Smooth muscle cell (in vitro differentiated cells): ENCODE results near the gene BEND6. TPM values are rescaled to one million over a fixed set of nuclear protein-coding genes. Genes with fewer than 3 reads are reported as not detected.
"Not testable (repeated sequence)": the region's sequence is repeated elsewhere in the genome, so short reads cannot be mapped to it uniquely, and the experiment has no call there.

Source experiments
- DNase-seq: peaks from one replicate; lab custom pipeline; 2025; ENCODE audit not compliant: unreplicated experiment; lab: John Stamatoyannopoulos, UW
- H2AFZ ChIP-seq: fragments of 200-600 bp; sonication (generic); 2 replicates; pipeline ENCODE4 v1.6.0; 2016; ENCODE audit warnings: antibody characterized with exemption, low read depth, mild to moderate bottlenecking
- H3F3A ChIP-seq: fragments of 200-600 bp; sonication (generic); 2 replicates; pipeline ENCODE4 v1.6.0; 2017; ENCODE audit warnings: antibody characterized with exemption, low read depth
- H3K27ac ChIP-seq: fragments of 200-600 bp; sonication (generic); 2 replicates; pipeline ENCODE4 v1.5.1; 2016; ENCODE audit warnings: low read depth, mild to moderate bottlenecking
- H3K27me3 ChIP-seq: fragments of 200-600 bp; sonication (generic); 2 replicates; pipeline ENCODE4 v1.6.1; 2016; ENCODE audit warnings: low read depth, mild to moderate bottlenecking
- H3K36me3 ChIP-seq: fragments of 200-600 bp; sonication (generic); 2 replicates; pipeline ENCODE4 v1.5.1; 2016; ENCODE audit warnings: low read depth
- H3K4me1 ChIP-seq: fragments of 200-600 bp; sonication (generic); 2 replicates; pipeline ENCODE4 v1.5.1; 2016; ENCODE audit warnings: low read depth
- H3K4me2 ChIP-seq: fragments of 200-600 bp; sonication (generic); 2 replicates; pipeline ENCODE4 v1.6.0; 2016; ENCODE audit warnings: mild to moderate bottlenecking
- H3K4me3 ChIP-seq: fragments of 200-600 bp; sonication (generic); 2 replicates; pipeline ENCODE4 v1.5.1; 2016; ENCODE audit warnings: mild to moderate bottlenecking
- H3K79me2 ChIP-seq: fragments of 200-600 bp; sonication (generic); 2 replicates; pipeline ENCODE4 v1.6.0; 2016; ENCODE audit warnings: low read depth, mild to moderate bottlenecking
- H3K9ac ChIP-seq: fragments of 200-600 bp; sonication (generic); 2 replicates; pipeline ENCODE4 v1.6.0; 2016; ENCODE audit warnings: low read depth
- H3K9me3 ChIP-seq: fragments of 200-600 bp; sonication (generic); replicated peaks from 2 replicates; pipeline ENCODE4 v1.5.1; 2016; ENCODE audit warnings: low read depth
- H4K20me1 ChIP-seq: fragments of 200-600 bp; sonication (generic); 2 replicates; pipeline ENCODE4 v1.6.0; 2016; ENCODE audit warnings: low read depth
- WGBS: methylation state at CpG from one replicate; pipeline ENCODE4 v1.1.7; 2016; ENCODE audit warnings: low lambda C conversion rate; 5-methylcytosine and 5-hydroxymethylcytosine counted together
- polyA plus RNA-seq: library from polyadenylated mRNA; unstranded; fragments of >200 nt; fragmentation: Nextera tagmentation; extraction: Ambion mirVana; gene quantifications from 2 replicates; pipeline ENCODE4 v1.2.1, GENCODE V29; 2016
- total RNA-seq: library from RNA; depleted of rRNA; stranded (reverse); fragments of >200 nt; gene quantifications from 2 replicates; pipeline ENCODE4 v1.2.3, GENCODE V29; 2014
- TF ChIP-seq, protein P1 (sequence below): fragments of 200-600 bp; sonication (generic); IDR thresholded peaks from 2 replicates; pipeline ENCODE4 v1.5.1; 2017; ENCODE audit warnings: borderline replicate concordance, mild to moderate bottlenecking, antibody characterized with exemption; ENCODE audit not compliant: insufficient read depth, poor library complexity, severe bottlenecking

BEND6 gene
- total and polyA plus RNA-seq, 2 experiments from 2014 or later: 4.8 to 5.5 TPM

DNA sequence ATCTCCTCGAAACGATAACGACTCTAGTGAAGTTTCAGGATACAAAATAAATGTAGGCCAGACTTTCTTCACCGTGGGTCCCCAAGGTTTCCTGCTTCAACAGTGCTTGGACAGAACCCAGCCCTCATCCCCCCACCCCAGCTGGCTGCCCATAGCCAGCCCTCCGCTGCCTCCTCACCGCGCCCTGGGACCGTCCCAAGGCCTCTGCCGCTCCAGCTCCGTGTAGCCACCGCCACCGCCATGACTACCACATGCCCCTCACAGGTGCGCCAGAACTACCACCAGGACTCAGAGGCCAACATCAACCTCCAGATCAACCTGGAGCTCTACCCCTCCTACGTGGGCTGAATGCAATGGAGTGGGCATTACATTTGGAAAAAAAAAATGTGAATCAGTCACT is 49.4 kb downstream of the BEND6 start:
- H3K27me3 ChIP-seq: no peaks in the 10 kb centered on the region
- no peak overlapping the region for H3K27ac ChIP-seq
- H3F3A ChIP-seq: no peaks in the 10 kb centered on the region
- no peaks in the 10 kb centered on the region for H4K20me1 ChIP-seq
- DNase-seq: no peak
- no peak overlapping the region for H3K4me3 ChIP-seq
- no peaks in the 10 kb centered on the region for H3K36me3 ChIP-seq
- H2AFZ ChIP-seq: no peak overlapping the region
- H3K4me1 ChIP-seq: no peaks in the 10 kb centered on the region
- no peaks in the 10 kb centered on the region for H3K79me2 ChIP-seq
- H3K9ac ChIP-seq: no peak overlapping the region
- H3K4me2 ChIP-seq: no peak overlapping the region
- WGBS: over 99% methylated on average over 14 of the region's 14 CpGs
- H3K9me3 ChIP-seq: no peaks in the 10 kb centered on the region
- TF ChIP-seq, protein P1, sequence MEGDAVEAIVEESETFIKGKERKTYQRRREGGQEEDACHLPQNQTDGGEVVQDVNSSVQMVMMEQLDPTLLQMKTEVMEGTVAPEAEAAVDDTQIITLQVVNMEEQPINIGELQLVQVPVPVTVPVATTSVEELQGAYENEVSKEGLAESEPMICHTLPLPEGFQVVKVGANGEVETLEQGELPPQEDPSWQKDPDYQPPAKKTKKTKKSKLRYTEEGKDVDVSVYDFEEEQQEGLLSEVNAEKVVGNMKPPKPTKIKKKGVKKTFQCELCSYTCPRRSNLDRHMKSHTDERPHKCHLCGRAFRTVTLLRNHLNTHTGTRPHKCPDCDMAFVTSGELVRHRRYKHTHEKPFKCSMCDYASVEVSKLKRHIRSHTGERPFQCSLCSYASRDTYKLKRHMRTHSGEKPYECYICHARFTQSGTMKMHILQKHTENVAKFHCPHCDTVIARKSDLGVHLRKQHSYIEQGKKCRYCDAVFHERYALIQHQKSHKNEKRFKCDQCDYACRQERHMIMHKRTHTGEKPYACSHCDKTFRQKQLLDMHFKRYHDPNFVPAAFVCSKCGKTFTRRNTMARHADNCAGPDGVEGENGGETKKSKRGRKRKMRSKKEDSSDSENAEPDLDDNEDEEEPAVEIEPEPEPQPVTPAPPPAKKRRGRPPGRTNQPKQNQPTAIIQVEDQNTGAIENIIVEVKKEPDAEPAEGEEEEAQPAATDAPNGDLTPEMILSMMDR: no peak

DNA sequence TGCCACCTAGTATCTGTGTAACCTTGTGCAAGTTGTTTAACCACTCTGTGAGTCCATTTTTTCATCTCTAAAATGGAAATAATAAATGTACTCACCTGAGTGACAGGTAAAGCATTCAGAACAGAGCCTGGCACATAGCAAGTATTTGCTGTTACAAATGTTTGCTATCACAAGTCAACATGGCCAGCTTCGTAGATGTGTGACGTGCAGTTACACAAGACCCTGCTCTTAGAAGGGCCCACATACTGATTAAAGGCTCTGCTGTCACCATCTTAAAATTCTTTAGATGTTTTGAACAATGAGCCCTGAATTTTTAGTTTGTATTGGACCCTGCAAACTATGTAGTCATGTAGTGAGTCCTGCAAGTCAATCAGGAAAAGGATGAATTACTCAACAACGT is 51.2 kb downstream of the BEND6 start:
- Histone ChIP-seq H3K4me1 (no peaks in the 10 kb centered on the region), H3F3A (no peaks in the 10 kb centered on the region), H3K9me3 (no peaks in the 10 kb centered on the region), H3K79me2 (no peaks in the 10 kb centered on the region), H4K20me1 (no peaks in the 10 kb centered on the region), H2AFZ (no peak overlapping the region), H3K9ac (no peak overlapping the region), H3K27ac (no peak overlapping the region), H3K36me3 (no peaks in the 10 kb centered on the region), H3K27me3 (no peaks in the 10 kb centered on the region), H3K4me3 (no peak overlapping the region), H3K4me2 (no peak overlapping the region)
- 71% methylated on average over 3 of the region's 3 CpGs for WGBS
- TF ChIP-seq, protein P1: no peak
- no peak for DNase-seq

- not testable (repeated sequence) for H3K4me1 ChIP-seq, H3K9ac ChIP-seq, H2AFZ ChIP-seq, H3K9me3 ChIP-seq, DNase-seq, H3F3A ChIP-seq, H3K27ac ChIP-seq, H3K27me3 ChIP-seq, H4K20me1 ChIP-seq, H3K79me2 ChIP-seq, H3K36me3 ChIP-seq, H3K4me2 ChIP-seq, H3K4me3 ChIP-seq
- WGBS: 66% methylated on average over 2 of the region's 2 CpGs
Measured at GRCh38 chr6:57008069-57008468, 53.2 kb downstream of the BEND6 start.

GRCh38 chr6:57013521-57013926 is 58.6 kb downstream of the BEND6 start:
- no peak overlapping the region for H3K4me2 ChIP-seq
- H3K9ac ChIP-seq: no peak overlapping the region
- no peak overlapping the region for H2AFZ ChIP-seq
- H4K20me1 ChIP-seq: no peaks in the 10 kb centered on the region
- no peaks in the 10 kb centered on the region for H3K36me3 ChIP-seq
- H3K4me1 ChIP-seq: no peaks in the 10 kb centered on the region
- no peak overlapping the region for H3K4me3 ChIP-seq
- H3K27ac ChIP-seq: no peak overlapping the region
- H3F3A ChIP-seq: peaks cover 3% of the 10 kb centered on the region
- DNase-seq: no peak
- no peaks in the 10 kb centered on the region for H3K27me3 ChIP-seq
- 33% methylated on average over 4 of the region's 4 CpGs for WGBS
- H3K79me2 ChIP-seq: no peaks in the 10 kb centered on the region
- TF ChIP-seq, protein P1: no peak
- no peaks in the 10 kb centered on the region for H3K9me3 ChIP-seq
